ENCODE measurements around the gene NPY4R.
"Not testable (repeated sequence)": the region's sequence is repeated elsewhere in the genome, so short reads cannot be mapped to it uniquely, and the experiment has no call there.

The NPY4R gene, protein sequence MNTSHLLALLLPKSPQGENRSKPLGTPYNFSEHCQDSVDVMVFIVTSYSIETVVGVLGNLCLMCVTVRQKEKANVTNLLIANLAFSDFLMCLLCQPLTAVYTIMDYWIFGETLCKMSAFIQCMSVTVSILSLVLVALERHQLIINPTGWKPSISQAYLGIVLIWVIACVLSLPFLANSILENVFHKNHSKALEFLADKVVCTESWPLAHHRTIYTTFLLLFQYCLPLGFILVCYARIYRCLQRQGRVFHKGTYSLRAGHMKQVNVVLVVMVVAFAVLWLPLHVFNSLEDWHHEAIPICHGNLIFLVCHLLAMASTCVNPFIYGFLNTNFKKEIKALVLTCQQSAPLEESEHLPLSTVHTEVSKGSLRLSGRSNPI

DNA sequence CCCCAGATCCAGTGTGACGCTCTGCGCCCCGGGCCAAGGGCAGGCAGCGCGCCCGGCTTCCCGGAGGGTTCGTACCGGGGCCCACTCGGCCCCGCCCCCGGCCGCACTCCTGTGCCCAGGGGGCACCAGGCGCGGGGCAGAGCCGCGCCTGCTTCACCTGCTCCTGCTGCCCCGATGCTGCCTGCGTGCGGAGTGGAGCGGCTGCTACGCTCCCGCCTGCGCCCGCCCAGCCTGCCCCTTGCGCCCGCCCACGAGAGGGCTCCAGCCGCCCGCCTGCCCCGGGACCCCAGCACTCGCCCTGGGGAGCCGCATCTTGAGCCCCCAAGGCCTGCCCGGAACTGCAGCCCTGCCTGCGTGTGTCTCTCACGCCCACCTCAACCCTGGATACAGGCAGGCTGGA, at the start of gene NPY4R:
NPY4R (minus strand) TSS at position 194 of the 400 bp plus-strand sequence. CDS start 3,323 bp downstream, outside the sequence.
- not testable (repeated sequence) for DNase-seq

DNA sequence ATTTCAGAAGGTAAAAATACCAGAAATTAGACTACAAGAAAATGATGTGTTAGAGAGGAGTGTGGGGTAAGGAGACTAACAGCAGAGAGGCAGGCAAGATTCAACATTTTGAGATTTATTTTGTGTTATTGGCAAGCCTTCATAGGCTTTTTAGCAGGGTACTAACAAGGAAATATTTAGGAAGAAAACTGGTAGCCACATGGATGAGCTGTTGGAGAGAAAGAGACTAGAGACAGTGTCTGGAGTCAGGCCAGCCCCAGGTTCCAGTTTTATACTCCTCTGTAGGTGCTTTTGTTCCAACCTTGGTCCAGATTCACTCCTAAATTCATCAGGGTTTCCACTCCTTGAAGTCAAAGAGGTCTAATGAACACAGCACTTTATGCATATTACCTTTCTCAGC, 49.6 kb upstream of the NPY4R start:
- no peak for DNase-seq

DNA sequence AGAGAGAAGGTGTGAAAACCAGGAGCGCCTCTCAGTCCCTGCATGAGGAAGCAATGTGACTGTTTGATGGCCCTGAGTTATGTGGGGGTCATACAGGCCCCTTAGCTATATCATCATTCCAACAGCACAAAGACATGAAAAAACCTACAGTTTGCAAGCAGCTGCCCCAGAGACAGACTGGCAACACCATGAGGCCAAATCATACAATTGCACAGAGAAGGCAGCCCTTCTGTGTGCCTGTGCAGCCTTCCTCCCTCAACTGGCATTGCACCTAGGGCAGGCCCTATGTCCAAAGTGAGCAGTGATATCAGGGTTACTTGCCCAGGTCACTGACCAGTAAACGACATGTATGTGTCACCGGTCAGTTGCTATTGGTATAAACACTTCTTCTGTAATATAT, 49.1 kb upstream of the NPY4R start:
- DNase-seq: no peak

DNA sequence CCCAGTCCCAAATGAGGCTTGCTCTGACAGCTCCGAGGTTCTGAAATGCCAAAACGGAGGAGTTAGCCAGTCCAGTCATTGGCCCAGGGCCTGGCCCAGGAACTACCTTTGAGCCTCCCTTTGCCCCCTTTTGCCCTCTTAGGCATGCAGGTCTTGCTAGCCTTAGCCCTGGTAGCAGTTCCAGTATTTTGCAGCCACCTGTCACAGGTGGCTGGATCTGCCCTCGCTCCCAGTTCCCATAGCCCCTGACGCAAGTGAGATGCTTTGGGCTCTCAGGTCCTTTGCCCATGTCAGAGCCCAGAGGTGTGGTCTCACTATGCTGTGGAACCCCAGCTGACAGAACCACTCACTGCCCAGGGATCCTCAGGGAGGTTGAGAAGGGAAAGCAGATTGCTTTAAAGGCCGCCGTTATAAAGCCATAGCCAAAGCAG, 48.7 kb upstream of the NPY4R start:
- no peak for DNase-seq

DNA sequence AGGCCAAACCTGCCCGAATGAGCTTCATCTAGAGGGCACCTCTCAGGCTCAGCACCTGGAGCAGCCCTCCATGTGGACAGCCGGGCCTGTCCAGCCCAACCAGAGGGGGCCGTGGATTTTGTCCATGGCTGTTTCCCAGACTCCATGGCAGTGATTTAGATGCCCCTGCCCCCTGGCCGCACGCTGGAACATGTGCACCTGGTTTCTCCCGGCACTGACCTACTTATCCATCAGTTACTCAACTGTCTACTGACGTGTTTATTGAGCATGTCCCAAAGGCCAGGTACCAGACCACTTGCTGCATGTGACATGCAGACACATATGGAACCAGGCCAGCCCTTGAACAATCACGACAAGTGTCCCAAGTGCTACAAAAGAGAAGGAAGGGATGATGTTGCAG, 47.6 kb upstream of the NPY4R start:
- DNase-seq: not testable (repeated sequence)

DNA sequence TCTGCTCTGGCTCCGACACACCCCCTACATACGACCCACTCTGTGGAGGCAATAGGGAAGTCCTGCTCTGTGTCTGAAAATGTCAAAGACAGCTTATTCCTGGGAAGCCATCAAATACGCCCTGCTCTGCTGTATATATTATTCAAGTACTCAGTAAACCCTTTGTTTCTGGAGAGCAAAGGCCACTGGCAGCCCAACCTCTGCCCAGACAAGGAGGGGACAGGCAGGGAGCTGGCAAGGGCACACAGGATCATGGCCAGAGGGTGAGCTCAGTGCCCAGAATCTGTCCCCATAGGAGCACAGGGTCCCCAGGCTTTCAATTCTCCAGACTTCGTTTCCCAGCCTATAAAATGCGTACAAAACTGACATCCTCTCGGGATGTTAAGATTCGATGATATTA, 47.0 kb upstream of the NPY4R start:
- not testable (repeated sequence) for DNase-seq

DNA sequence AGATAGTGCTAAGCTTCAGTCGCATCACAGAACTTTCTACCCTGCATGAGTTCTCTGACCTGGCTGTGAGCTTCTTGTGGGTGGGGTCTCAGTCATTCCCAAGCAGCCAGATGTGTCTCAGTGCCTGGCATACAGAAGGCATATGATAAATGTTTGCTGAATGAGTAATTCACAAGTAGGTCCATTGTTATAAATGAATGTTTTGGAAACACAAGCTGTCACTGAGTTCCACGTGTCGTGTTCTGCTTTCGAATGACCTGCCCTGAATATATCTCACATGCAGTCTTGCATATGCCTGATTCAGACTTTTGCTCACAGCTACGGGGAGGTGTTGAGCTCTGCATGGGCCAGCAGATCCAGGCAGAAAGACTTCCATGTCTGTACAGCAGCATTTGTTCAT, 46.2 kb upstream of the NPY4R start:
- not testable (repeated sequence) for DNase-seq

DNA sequence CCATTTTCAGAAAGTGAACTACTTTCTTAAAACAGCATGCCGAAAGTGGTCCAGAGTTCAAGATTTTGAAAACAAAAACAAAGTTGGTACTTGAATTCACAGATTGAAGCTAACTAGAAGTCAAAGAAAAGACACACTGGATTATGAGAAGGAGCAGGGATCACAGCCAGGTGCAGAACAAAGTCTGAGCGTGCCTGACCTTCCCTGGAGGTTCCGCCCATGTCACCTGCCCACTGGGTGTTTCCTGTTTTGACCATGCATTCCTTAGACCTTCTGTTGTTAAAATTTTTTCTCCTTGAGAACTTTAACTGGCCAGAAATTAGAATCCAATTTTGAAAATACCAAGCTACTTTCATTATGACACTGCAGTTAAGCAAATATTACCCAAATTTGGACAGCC, 34.2 kb upstream of the NPY4R start:
- DNase-seq: not testable (repeated sequence)

DNA sequence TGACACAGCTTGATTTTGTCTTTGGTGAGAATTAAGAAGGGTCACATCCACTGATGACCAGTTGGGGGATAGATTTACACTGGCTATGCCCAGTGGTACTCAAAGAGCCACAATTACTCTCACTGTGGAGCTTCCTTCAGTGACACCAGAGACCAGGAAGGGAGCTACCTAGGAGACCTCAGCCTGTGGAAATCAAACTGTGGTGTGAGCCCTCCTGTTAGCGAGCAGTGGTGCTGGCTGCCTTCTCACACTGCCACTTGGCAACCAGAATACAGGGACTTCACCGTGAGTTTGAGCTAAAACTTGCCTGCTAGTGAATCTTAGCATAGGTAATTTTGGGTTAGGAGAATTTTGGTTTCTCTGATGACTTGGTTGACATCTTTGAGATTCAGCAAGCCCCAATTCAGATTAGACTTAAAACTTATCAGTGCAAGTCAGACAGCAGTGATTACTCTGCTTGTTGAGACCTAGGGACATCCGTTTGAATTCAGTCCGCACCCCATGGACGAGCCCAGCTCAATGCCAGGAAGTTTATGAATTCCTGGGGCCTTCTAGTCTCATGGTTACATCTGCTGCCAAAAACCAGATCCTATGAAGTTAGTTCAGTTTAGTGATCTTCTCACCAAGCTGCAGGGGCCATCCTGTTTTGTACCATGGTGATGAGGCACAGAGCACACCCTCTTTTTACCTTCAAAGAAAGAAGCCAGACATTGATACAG, 33.4 kb upstream of the NPY4R start:
- not testable (repeated sequence) for DNase-seq

DNA sequence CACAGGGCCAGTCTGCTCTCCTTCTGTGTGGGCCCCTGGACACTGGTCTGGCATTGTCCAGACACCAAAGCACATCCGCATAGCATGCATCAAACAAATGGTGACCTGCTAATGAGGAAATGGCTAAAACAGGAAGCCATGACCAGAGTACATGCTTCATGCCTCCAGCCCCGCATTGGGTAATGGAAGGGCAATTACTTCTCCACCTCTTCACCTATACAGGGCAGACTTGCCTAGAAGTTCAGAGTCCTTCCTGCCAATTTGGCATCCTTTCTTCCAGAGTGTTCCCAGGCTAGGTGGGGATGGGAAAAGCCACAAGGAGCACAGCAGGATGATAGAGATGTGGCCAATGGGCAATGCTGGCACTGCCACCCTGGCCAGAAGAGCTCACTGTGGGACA, 32.1 kb upstream of the NPY4R start:
- not testable (repeated sequence) for DNase-seq

DNA sequence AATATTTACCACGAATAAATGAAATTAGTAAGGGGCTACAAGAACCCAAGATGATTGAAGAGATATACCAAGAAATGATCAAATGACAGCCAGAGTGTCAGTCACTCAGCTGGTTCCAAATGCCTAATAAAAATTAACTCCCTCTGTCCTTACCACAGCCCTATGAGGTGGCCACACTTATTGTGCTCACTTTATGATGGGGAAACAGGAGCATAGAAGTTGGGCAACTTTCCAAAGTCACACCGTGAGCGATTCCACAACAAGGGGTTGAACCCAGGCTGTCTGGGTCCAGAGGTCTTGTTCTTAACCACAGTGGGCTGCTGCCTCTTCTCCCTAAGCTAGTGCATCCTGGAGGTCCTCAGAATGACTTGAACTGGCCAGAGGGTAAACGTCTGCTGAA, 31.6 kb upstream of the NPY4R start:
- DNase-seq: not testable (repeated sequence)

DNA sequence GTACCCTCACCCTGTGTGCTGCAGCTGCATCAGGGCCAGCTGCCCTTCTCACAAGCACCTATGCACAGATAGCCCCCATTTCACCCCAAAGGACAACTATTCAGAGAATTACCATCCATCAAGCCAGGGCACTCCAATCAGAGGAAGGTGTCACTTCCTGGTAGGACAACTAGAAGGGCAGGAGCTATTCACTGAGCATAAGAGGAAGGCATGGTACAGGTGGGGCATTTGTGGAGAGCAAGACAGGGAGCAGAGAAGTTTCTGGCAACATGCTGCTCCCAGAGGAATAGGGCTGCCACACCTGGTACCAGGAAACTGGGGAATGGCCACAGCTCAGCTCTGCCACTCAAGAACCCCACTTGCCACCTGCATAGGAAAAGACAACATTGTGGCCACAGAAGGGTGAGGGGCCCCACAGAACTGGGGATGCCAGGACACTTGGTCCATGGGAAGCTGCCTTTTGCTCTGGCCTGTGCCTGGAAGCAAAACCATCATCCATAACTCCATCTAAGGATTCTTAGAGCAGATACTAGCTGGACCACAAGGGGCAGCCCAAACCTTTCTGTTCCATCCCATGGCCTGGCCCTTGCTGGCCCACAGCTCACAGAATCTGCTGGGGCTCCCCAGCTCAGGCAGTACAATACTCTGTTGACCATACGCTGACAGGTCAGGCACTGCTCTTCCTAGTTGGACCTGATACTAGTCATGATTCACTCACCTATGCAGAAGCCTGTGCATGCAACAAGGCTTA, 25.8 kb upstream of the NPY4R start:
- DNase-seq: not testable (repeated sequence)

DNA sequence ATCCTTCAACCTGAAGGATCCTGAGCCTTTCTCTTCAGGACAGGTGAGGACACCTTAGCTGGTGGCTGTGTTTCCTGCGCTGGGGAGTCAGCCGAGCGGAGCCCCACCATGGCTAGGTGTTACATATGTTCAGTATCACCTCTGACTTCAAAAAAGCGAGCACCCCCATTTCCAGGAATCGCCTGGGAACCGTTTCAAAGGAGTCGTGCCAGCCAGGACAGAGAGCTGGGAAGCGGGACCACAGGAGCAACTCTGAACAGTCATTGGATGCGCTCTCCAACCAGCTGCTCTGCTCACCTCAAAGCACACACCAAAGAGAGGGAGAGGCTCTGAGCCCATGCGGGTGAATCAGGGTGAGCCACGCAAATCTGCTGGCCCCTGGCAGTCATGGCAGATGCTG, 24.5 kb upstream of the NPY4R start:
- not testable (repeated sequence) for DNase-seq

DNA sequence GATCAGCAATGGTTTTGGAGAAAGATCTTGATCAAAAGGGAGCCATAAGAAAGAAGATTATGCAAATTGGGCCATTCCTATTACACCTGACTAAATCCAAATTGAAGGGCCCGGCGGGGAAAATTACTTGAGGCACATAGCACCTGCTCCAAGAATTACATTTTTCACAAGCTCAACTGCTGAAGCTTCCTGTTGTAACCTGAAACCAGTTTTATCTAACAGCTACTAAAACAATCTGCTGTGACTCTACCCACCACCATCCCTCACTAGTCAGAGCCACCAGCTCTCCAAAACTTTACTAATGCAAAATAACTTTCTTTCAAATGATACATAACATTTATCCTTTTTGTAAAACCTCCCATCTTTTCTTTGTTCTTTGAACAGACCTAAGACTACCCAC, 20.7 kb upstream of the NPY4R start:
- DNase-seq: not testable (repeated sequence)

DNA sequence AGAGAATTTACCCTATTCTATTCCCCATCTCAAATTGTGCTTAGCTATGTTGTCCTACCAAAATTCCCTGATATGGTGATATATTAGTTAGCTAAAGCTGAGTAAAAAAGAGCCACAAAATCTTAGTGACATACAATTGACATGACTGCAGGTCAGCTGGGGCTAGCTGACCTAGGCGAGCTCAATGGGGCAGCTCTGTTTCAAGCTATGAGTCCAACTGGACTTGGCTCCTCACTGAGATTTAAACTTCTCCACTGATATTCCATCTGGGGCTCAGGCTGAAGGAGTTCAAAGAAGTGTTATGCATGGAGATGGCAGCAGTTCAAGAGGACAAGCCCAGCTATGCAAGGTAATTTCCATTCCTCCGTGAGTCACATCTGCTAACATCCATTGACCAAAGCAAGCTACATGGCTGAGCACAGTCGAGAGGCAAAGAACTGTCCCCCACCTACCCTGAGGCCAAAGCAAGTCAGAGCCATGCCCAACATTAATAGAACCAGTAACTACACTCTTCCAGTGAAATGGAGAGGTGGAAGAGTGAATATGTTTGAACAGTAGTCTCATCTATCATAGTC, 9.1 kb upstream of the NPY4R start:
- not testable (repeated sequence) for DNase-seq

DNA sequence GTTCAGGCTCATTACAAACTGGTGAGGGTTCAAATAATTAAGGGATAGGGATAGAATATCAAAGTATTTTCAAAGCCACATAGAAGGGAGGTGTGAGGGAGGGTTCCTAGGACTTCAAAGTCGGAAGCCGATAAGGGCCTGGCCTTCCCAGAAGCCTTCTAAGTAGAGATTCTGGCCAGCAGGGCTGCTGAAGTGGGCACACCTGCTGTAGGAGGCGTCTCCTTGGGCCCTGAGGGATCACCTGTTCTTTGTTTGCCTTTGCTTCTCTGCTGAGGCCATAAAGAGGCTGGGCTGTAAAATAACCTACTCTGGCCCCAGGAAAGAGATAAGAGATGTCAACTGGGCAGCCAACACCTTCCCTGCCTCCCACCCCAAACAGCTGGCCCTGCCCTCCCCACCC, 8.0 kb upstream of the NPY4R start:
- DNase-seq: not testable (repeated sequence)

DNA sequence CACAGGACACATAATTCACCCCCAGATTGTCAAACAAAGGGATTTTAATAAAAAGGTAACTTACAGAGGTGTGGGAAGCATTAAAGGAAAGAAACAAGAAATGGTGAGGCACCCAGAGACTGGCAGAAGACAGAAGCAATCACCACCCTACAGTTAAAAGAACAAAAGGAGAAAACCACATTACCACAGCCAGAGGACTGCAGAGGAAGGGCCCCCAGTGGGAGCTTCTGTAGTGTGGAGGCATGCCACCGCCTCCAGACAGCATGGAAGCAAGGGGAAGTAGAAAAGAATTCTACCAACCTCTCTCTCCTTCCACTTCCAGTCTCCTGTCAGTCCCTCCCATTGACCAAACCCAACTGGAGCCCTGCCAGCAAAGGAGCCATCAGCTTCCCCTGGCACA, 4.4 kb upstream of the NPY4R start:
- DNase-seq: not testable (repeated sequence)

DNA sequence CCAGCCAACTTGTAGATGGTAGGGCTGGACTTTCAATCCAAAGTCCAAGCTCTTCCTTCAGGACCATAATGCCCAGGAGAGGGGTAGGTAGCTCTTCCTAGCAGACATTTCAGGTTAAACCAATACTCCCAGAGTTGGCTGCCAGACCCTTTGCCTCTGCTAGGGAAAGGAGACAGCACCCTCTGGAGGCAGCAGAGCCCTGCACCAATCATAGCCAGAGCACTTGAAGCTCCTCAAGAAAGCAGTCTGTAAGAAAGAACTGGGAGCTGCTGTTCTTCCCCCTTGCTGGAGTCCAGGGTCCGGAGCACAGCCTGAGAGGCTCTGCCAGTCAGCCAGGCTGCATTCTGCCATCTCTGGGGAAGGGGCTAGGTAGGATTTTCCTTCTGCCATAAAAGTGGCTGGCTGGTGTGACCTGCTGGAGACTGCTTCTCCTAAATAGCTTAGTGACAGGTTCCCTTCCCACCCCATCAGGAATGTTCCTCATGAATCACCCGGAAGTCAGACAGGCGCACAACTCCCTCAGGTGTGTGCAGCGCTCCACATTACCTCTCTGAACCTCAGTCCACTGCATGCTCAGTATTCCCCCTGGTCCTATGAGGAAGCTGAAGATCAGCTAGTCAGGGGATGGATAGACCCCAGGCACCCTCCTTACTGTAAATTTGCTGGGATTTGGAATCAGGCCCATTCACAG, 2.5 kb upstream of the NPY4R start:
- not testable (repeated sequence) for DNase-seq

DNA sequence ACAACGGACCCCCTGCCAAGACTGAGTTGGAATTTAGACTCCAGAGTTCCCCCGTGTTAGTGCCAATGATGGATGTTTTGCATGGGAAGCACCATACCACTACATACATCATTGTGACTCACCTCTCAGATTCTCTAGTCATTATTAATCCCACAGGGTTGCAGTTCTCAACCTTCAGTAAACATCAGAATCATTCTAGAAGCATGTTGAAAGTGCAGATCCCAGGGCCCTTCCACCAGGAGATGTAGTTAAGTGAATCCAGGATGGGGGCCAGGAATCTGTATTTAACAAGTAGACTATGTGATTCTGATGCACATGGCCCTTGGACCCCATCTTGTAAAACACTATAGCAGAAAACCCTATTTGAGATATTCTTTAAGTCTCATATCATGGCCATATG, 2.1 kb downstream of the NPY4R start:
- DNase-seq: not testable (repeated sequence)

DNA sequence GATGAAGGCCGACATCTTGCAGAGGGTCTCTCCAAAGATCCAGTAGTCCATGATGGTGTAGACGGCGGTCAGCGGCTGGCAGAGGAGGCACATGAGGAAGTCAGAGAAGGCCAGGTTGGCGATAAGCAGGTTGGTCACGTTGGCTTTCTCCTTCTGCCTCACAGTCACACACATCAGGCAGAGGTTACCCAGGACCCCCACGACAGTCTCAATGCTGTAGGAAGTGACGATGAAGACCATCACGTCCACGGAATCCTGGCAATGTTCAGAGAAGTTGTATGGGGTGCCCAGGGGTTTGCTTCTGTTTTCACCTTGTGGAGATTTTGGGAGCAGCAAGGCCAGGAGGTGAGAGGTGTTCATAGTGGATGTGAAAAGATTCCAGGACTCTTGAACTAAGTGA, 3.5 kb downstream of the NPY4R start:
- not testable (repeated sequence) for DNase-seq

DNA sequence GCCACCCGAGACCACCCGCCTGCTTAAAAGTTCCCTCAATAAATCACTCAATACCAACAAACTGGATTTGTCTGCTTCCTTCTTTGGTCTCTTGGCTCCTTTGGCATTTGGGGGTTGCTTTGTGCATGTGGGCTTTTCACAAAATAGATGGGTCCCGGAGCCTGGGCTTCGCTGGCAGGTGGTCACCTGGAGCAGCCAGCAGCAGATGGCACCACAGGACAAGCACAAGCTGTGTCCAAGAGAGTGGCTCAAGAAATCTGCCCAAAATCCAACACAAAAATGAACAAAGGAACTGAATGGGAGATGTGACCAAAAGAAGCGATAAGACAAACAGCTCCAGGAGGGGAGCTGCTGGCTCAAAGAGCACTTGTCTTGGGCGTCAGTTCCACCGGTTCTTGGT, 6.2 kb downstream of the NPY4R start:
- not testable (repeated sequence) for DNase-seq

DNA sequence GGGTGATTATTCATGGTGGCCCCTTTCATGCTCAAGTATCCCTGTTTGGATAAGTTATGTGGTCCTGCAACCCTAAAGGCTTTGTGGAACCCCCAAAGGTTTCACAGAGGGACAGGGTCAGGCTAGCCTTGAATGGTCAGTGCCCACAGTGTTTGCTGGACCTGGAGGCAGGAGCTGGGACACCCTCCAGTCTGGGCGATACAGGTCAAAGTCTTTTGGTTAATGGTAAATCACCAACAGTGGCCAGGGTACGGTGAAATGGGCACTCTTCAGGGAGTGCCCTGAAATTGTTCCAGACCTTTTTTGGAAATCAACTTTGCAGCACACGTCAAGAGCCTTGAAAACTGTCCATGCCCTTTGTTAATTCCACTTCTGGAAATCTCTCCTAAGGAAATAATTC, 8.7 kb downstream of the NPY4R start:
- DNase-seq: not testable (repeated sequence)

Measured in NCI-H1694 (cell line).